Measurements from ENCODE around the gene DOCK4. TPM values are rescaled to one million over a fixed set of nuclear protein-coding genes. Genes with fewer than 3 reads are reported as not detected.

DOCK4 gene
- total RNA-seq, 1 experiment from 2014 or later: 31.4 TPM

GRCh38 chr7:111690364-111691111 is 515.7 kb downstream of the DOCK4 start:
- no peak for DNase-seq (ENCODE audit: unreplicated experiment)
- ChIA-PET CTCF (interaction anchor here (1.3 to 1.5 kb wide), 2 partner anchors 12 to 200 kb away, joined by 3 to 4 read pairs; no protein-coding TSS in a partner anchor), POLR2A (no interaction called here)
- no peak overlapping the region for H3K27ac Mint-ChIP-seq (ENCODE audit: low read depth, unreplicated experiment)
- no peak overlapping the region for H3K4me3 Mint-ChIP-seq (ENCODE audit: unreplicated experiment)
- no peak for TF ChIP-seq CTCF (IDR thresholded peaks at IDR 0.05; ENCODE audit: unreplicated experiment)
- no peaks in the 10 kb centered on the region for H3K36me3 Mint-ChIP-seq (ENCODE audit: insufficient read depth, unreplicated experiment)
- BruUV-seq (replicated peaks): no TSS peak
- H3K4me1 Mint-ChIP-seq (ENCODE audit: insufficient read depth, unreplicated experiment): no peaks in the 10 kb centered on the region
- peaks cover 9% of the 10 kb centered on the region for H3K27me3 Mint-ChIP-seq (ENCODE audit: insufficient read depth, unreplicated experiment)
- H3K9me3 Mint-ChIP-seq (ENCODE audit: unreplicated experiment): no peaks in the 10 kb centered on the region
- intact Hi-C loops (cut with micrococcal nuclease): no loop called here

GRCh38 chr7:111685349-111685748 is 520.9 kb downstream of the DOCK4 start:
- Mint-ChIP-seq H3K4me3 (ENCODE audit: unreplicated experiment) (no peak overlapping the region), H3K36me3 (ENCODE audit: insufficient read depth, unreplicated experiment) (no peaks in the 10 kb centered on the region), H3K9me3 (ENCODE audit: unreplicated experiment) (no peaks in the 10 kb centered on the region), H3K27ac (ENCODE audit: low read depth, unreplicated experiment) (no peak overlapping the region), H3K27me3 (ENCODE audit: insufficient read depth, unreplicated experiment) (peaks cover 4% of the 10 kb centered on the region), H3K4me1 (ENCODE audit: insufficient read depth, unreplicated experiment) (no peaks in the 10 kb centered on the region)
- DNase-seq (ENCODE audit: unreplicated experiment): no peak
- intact Hi-C loops (cut with micrococcal nuclease): no loop called here
- no TSS peak for BruUV-seq (replicated peaks)
- CTCF ChIA-PET: no interaction called here
- POLR2A ChIA-PET: no interaction called here
- no peak for TF ChIP-seq CTCF (IDR thresholded peaks at IDR 0.05; ENCODE audit: unreplicated experiment)

GRCh38 chr7:111682588-111683340 is 523.4 kb downstream of the DOCK4 start:
- peaks cover 10% of the 10 kb centered on the region for H3K4me1 Mint-ChIP-seq (ENCODE audit: insufficient read depth, unreplicated experiment)
- no peak overlapping the region for H3K27ac Mint-ChIP-seq (ENCODE audit: low read depth, unreplicated experiment)
- H3K27me3 Mint-ChIP-seq (ENCODE audit: insufficient read depth, unreplicated experiment): no peaks in the 10 kb centered on the region
- BruUV-seq (replicated peaks): no TSS peak
- no peaks in the 10 kb centered on the region for H3K9me3 Mint-ChIP-seq (ENCODE audit: unreplicated experiment)
- ChIA-PET POLR2A (no interaction called here), CTCF (no interaction called here)
- DNase-seq (ENCODE audit: unreplicated experiment): no peak
- no peak overlapping the region for H3K4me3 Mint-ChIP-seq (ENCODE audit: unreplicated experiment)
- intact Hi-C loops (cut with micrococcal nuclease): no loop called here
- no peak for TF ChIP-seq CTCF (IDR thresholded peaks at IDR 0.05; ENCODE audit: unreplicated experiment)
- no peaks in the 10 kb centered on the region for H3K36me3 Mint-ChIP-seq (ENCODE audit: insufficient read depth, unreplicated experiment)

GRCh38 chr7:111681242-111681641 is 525.0 kb downstream of the DOCK4 start:
- TF ChIP-seq CTCF (IDR thresholded peaks at IDR 0.05; ENCODE audit: unreplicated experiment): no peak
- ChIA-PET CTCF (no interaction called here), POLR2A (no interaction called here)
- intact Hi-C loops (cut with micrococcal nuclease): no loop called here
- Mint-ChIP-seq H3K4me1 (ENCODE audit: insufficient read depth, unreplicated experiment) (peaks cover 11% of the 10 kb centered on the region), H3K27me3 (ENCODE audit: insufficient read depth, unreplicated experiment) (no peaks in the 10 kb centered on the region), H3K27ac (ENCODE audit: low read depth, unreplicated experiment) (no peak overlapping the region), H3K4me3 (ENCODE audit: unreplicated experiment) (no peak overlapping the region), H3K9me3 (ENCODE audit: unreplicated experiment) (no peaks in the 10 kb centered on the region), H3K36me3 (ENCODE audit: insufficient read depth, unreplicated experiment) (no peaks in the 10 kb centered on the region)
- no TSS peak for BruUV-seq (replicated peaks)
- no peak for DNase-seq (ENCODE audit: unreplicated experiment)

Measured in MCF 10A (cell line).